ENCODE measurements around the gene DMAC2. TPM values are rescaled to one million over a fixed set of nuclear protein-coding genes. Genes with fewer than 3 reads are reported as not detected.

DMAC2 gene
- polyA plus RNA-seq, 4 donors, result 67.8 to 122 (median 90.5) TPM

GRCh38 chr19:41449079-41449864 is 9.6 kb upstream of the DMAC2 start:
- Histone ChIP-seq H3K27me3 (ENCODE audit: control insufficient read depth in 3 of 3, insufficient read depth in 3 of 3, low read length in 3 of 3) (peaks cover 0 to 2% (median 0%) of the 10 kb centered on the region in 3 donors), H3K27ac (ENCODE audit: low read depth in 1 of 3, low read length in 2 of 3) (no peak overlapping the region), H3K9me3 (ENCODE audit: control insufficient read depth in 2 of 2, insufficient read depth in 1 of 2, low read depth in 1 of 2, low read length in 1 of 2) (no peaks in the 10 kb centered on the region), H3K36me3 (ENCODE audit: control insufficient read depth in 3 of 3, insufficient read depth in 2 of 3, low read depth in 1 of 3, low read length in 3 of 3) (peaks cover 0 to 21% (median 0%) of the 10 kb centered on the region in 3 donors), H3K4me3 (ENCODE audit: low read depth in 1 of 3, low read length in 3 of 3) (no peak overlapping the region), H3K4me1 (ENCODE audit: control insufficient read depth in 3 of 3, insufficient read depth in 2 of 3, low read depth in 1 of 3, low read length in 2 of 3) (peaks cover 0 to 8% (median under 1%) of the 10 kb centered on the region in 3 donors)
- 2 to 8% (median 3%) methylated on average over 20 to 22 of the region's 22 CpGs for WGBS, 3 donors
- DNase-seq (peak; percentile 59 to 78), FAIRE-seq (no peak)

GRCh38 chr19:41447732-41448332 is 8.1 kb upstream of the DMAC2 start:
- Histone ChIP-seq H3K36me3 (ENCODE audit: control insufficient read depth in 3 of 3, insufficient read depth in 2 of 3, low read depth in 1 of 3, low read length in 3 of 3) (peaks cover 0 to 21% (median 0%) of the 10 kb centered on the region in 3 donors), H3K4me1 (ENCODE audit: control insufficient read depth in 3 of 3, insufficient read depth in 2 of 3, low read depth in 1 of 3, low read length in 2 of 3) (peaks cover 0 to 8% (median 2%) of the 10 kb centered on the region in 3 donors), H3K4me3 (ENCODE audit: low read depth in 1 of 3, low read length in 3 of 3) (no peak overlapping the region), H3K27ac (ENCODE audit: low read depth in 1 of 3, low read length in 2 of 3) (no peak overlapping the region), H3K9me3 (ENCODE audit: control insufficient read depth in 2 of 2, insufficient read depth in 1 of 2, low read depth in 1 of 2, low read length in 1 of 2) (no peaks in the 10 kb centered on the region), H3K27me3 (ENCODE audit: control insufficient read depth in 3 of 3, insufficient read depth in 3 of 3, low read length in 3 of 3) (peaks cover 0 to 2% (median 0%) of the 10 kb centered on the region in 3 donors)
- 61 to 63% (median 61%) methylated on average over 12 of the region's 12 CpGs for WGBS, 3 donors
- FAIRE-seq, result no peak
- DNase-seq, result no peak

- Histone ChIP-seq H3K9me3 (ENCODE audit: control insufficient read depth in 2 of 2, insufficient read depth in 1 of 2, low read depth in 1 of 2, low read length in 1 of 2) (no peaks in the 10 kb centered on the region), H3K36me3 (ENCODE audit: control insufficient read depth in 3 of 3, insufficient read depth in 2 of 3, low read depth in 1 of 3, low read length in 3 of 3) (peaks cover 0 to 21% (median 0%) of the 10 kb centered on the region in 3 donors), H3K4me3 (ENCODE audit: low read depth in 1 of 3, low read length in 3 of 3) (peak overlapping the region in 1 of 3 donors; percentile 15), H3K27me3 (ENCODE audit: control insufficient read depth in 3 of 3, insufficient read depth in 3 of 3, low read length in 3 of 3) (peaks cover 0 to 2% (median 0%) of the 10 kb centered on the region in 3 donors), H3K4me1 (ENCODE audit: control insufficient read depth in 3 of 3, insufficient read depth in 2 of 3, low read depth in 1 of 3, low read length in 2 of 3) (peaks cover 0 to 27% (median 6%) of the 10 kb centered on the region in 3 donors), H3K27ac (ENCODE audit: low read depth in 1 of 3, low read length in 2 of 3) (no peak overlapping the region)
- DNase-seq (no peak), FAIRE-seq (no peak)
- 62 to 72% (median 72%) methylated on average over 5 of the region's 5 CpGs for WGBS, 3 donors
Observed at GRCh38 chr19:41445575-41445974, 5.9 kb upstream of the DMAC2 start.

- Histone ChIP-seq H3K27ac (ENCODE audit: low read depth in 1 of 3, low read length in 2 of 3) (peak overlapping the region in 1 of 3 donors; percentile 95), H3K27me3 (ENCODE audit: control insufficient read depth in 3 of 3, insufficient read depth in 3 of 3, low read length in 3 of 3) (peaks cover 0 to 2% (median 0%) of the 10 kb centered on the region in 3 donors), H3K4me1 (ENCODE audit: control insufficient read depth in 3 of 3, insufficient read depth in 2 of 3, low read depth in 1 of 3, low read length in 2 of 3) (peaks cover under 1 to 34% (median 6%) of the 10 kb centered on the region in 3 donors), H3K4me3 (ENCODE audit: low read depth in 1 of 3, low read length in 3 of 3) (peak overlapping the region in 2 of 3 donors; percentile 61 to 66), H3K9me3 (ENCODE audit: control insufficient read depth in 2 of 2, insufficient read depth in 1 of 2, low read depth in 1 of 2, low read length in 1 of 2) (no peaks in the 10 kb centered on the region), H3K36me3 (ENCODE audit: control insufficient read depth in 3 of 3, insufficient read depth in 2 of 3, low read depth in 1 of 3, low read length in 3 of 3) (peaks cover 0 to 19% (median 0%) of the 10 kb centered on the region in 3 donors)
- WGBS, 3 donors, result 74 to 90% (median 80%) methylated on average over 6 of the region's 6 CpGs
- no peak for DNase-seq
- no peak for FAIRE-seq
Observed at GRCh38 chr19:41443813-41444455, 4.2 kb upstream of the DMAC2 start.

- no peaks in the 10 kb centered on the region for H3K27me3 ChIP-seq (ENCODE audit: control insufficient read depth in 3 of 3, insufficient read depth in 3 of 3, low read length in 3 of 3)
- H3K36me3 ChIP-seq (ENCODE audit: control insufficient read depth in 3 of 3, insufficient read depth in 2 of 3, low read depth in 1 of 3, low read length in 3 of 3), result peaks cover 0 to 23% (median 3%) of the 10 kb centered on the region in 3 donors
- H3K9me3 ChIP-seq (ENCODE audit: control insufficient read depth in 2 of 2, insufficient read depth in 1 of 2, low read depth in 1 of 2, low read length in 1 of 2), result no peaks in the 10 kb centered on the region
- DNase-seq, result peak; percentile 91 to 95
- H3K4me3 ChIP-seq (ENCODE audit: low read depth in 1 of 3, low read length in 3 of 3), result peak within 1 kb of the TSS in 2 of 3 donors; percentile 61 to 66
- peak within 1 kb of the TSS; percentile 57 to 95 (median 92) for H3K27ac ChIP-seq (ENCODE audit: low read depth in 1 of 3, low read length in 2 of 3)
- peaks cover 3 to 46% (median 6%) of the 10 kb centered on the region in 3 donors for H3K4me1 ChIP-seq (ENCODE audit: control insufficient read depth in 3 of 3, insufficient read depth in 2 of 3, low read depth in 1 of 3, low read length in 2 of 3)
- FAIRE-seq, result no peak
- 50 to 68% (median 59%) methylated on average over 7 of the region's 7 CpGs for WGBS, 3 donors
Observed at GRCh38 chr19:41442473-41443355, 3.0 kb upstream of the DMAC2 start, which contains the start of gene ERICH4. Gene ERICH4 (plus strand): TSS chr19:41443156. CDS start chr19:41443170, 14 bp downstream.

- DNase-seq, result peak in 1 of 2 donors; percentile 54
Observed at GRCh38 chr19:41441321-41441945, 1.7 kb upstream of the DMAC2 start.

GRCh38 chr19:41437944-41438574 is 1.7 kb downstream of the DMAC2 start:
- no peak for FAIRE-seq
- peaks cover 3 to 74% (median 7%) of the 10 kb centered on the region in 3 donors for H3K4me1 ChIP-seq (ENCODE audit: control insufficient read depth in 3 of 3, insufficient read depth in 2 of 3, low read depth in 1 of 3, low read length in 2 of 3)

More at GRCh38 chr19:41441321-41441945, 1.7 kb upstream of the DMAC2 start:
- H3K4me3 ChIP-seq (ENCODE audit: low read depth in 1 of 3, low read length in 3 of 3), result no peak overlapping the region
- H3K27me3 ChIP-seq (ENCODE audit: control insufficient read depth in 3 of 3, insufficient read depth in 3 of 3, low read length in 3 of 3), result no peaks in the 10 kb centered on the region
- H3K4me1 ChIP-seq (ENCODE audit: control insufficient read depth in 3 of 3, insufficient read depth in 2 of 3, low read depth in 1 of 3, low read length in 2 of 3), result peaks cover 3 to 56% (median 6%) of the 10 kb centered on the region in 3 donors
- H3K27ac ChIP-seq (ENCODE audit: low read depth in 1 of 3, low read length in 2 of 3), result peak overlapping the region in 2 of 3 donors; percentile 32 to 95
- no peak for FAIRE-seq
- peaks cover 0 to 25% (median 3%) of the 10 kb centered on the region in 3 donors for H3K36me3 ChIP-seq (ENCODE audit: control insufficient read depth in 3 of 3, insufficient read depth in 2 of 3, low read depth in 1 of 3, low read length in 3 of 3)
- H3K9me3 ChIP-seq (ENCODE audit: control insufficient read depth in 2 of 2, insufficient read depth in 1 of 2, low read depth in 1 of 2, low read length in 1 of 2), result no peaks in the 10 kb centered on the region
- WGBS, 3 donors, result 68 to 80% (median 71%) methylated on average over 15 of the region's 15 CpGs

More at GRCh38 chr19:41437944-41438574, 1.7 kb downstream of the DMAC2 start:
- peak overlapping the region in 1 of 3 donors; percentile 98 for H3K27ac ChIP-seq (ENCODE audit: low read depth in 1 of 3, low read length in 2 of 3)
- no peaks in the 10 kb centered on the region for H3K27me3 ChIP-seq (ENCODE audit: control insufficient read depth in 3 of 3, insufficient read depth in 3 of 3, low read length in 3 of 3)
- DNase-seq, result no peak
- 89 to 91% (median 91%) methylated on average over 7 of the region's 7 CpGs for WGBS, 3 donors
- peaks cover 2 to 35% (median 4%) of the 10 kb centered on the region in 3 donors for H3K36me3 ChIP-seq (ENCODE audit: control insufficient read depth in 3 of 3, insufficient read depth in 2 of 3, low read depth in 1 of 3, low read length in 3 of 3)
- H3K9me3 ChIP-seq (ENCODE audit: control insufficient read depth in 2 of 2, insufficient read depth in 1 of 2, low read depth in 1 of 2, low read length in 1 of 2), result no peaks in the 10 kb centered on the region
- H3K4me3 ChIP-seq (ENCODE audit: low read depth in 1 of 3, low read length in 3 of 3), result no peak overlapping the region
